Common myeloid progenitor, CD34-positive (primary cell): Measurements from ENCODE around the gene FOS.
A peak's percentile ranks its signal among the peaks of the same experiment; 100 is the strongest.
"Not testable (repeated sequence)": the region's sequence is repeated elsewhere in the genome, so short reads cannot be mapped to it uniquely, and the experiment has no call there.

ENCODE experiments used
- CTCF ChIA-PET: fragments of 350-600 bp; sonication (Branson Sonifier 250); formaldehyde crosslinking; loops from one replicate; lab custom pipeline; 2021; ENCODE audit warnings: antibody characterized with exemption; lab: Charles Lee
- POLR2A ChIA-PET: fragments of 350-600 bp; sonication (Branson Sonifier 250); formaldehyde crosslinking; loops from one replicate; lab custom pipeline; 2021; ENCODE audit warnings: antibody characterized with exemption; lab: Charles Lee
- DNase-seq, 3 donors: peaks; one replicate each; pipeline versions ENCODE4 v3.0.0 to v3.0.0-alpha.2; 2013
- H3K27ac ChIP-seq, 2 experiments: 1 replicate in 1 of 2; 2 replicates in 1 of 2; pipeline ENCODE4 v1.7.0; 2013; ENCODE audit warnings: inconsistent platforms in 2 of 2, low read length in 2 of 2, mild to moderate bottlenecking in 2 of 2, low read depth in 1 of 2, moderate library complexity in 1 of 2; ENCODE audit not compliant: severe bottlenecking in 2 of 2, insufficient read depth in 1 of 2, poor library complexity in 1 of 2
- H3K27me3 ChIP-seq, 5 experiments: replicated peaks in 2 of 5; 1 replicate in 3 of 5; 2 replicates in 2 of 5; pipeline versions ENCODE4 v1.6.1 to v1.7.0; 2013; ENCODE audit warnings: low read length in 4 of 5, mild to moderate bottlenecking in 2 of 5, moderate library complexity in 2 of 5, inconsistent platforms in 1 of 5; ENCODE audit not compliant: insufficient read depth in 5 of 5, control insufficient read depth in 4 of 5
- H3K36me3 ChIP-seq, 4 experiments: 1 replicate in 2 of 4; 2 replicates in 2 of 4; pipeline versions ENCODE4 v1.6.1 to v1.7.0; 2013; ENCODE audit warnings: low read length in 3 of 4, control low read depth in 1 of 4, mild to moderate bottlenecking in 1 of 4; ENCODE audit not compliant: control insufficient read depth in 4 of 4, insufficient read depth in 4 of 4
- H3K4me1 ChIP-seq, 4 experiments: 1 replicate in 3 of 4; 2 replicates in 1 of 4; pipeline versions ENCODE4 v1.6.1 to v1.7.1; 2013; ENCODE audit warnings: low read length in 3 of 4, mild to moderate bottlenecking in 3 of 4, control low read depth in 1 of 4, inconsistent platforms in 1 of 4, moderate library complexity in 1 of 4; ENCODE audit not compliant: control insufficient read depth in 4 of 4, insufficient read depth in 4 of 4; ENCODE audit errors: control extremely low read depth in 1 of 4
- H3K4me3 ChIP-seq, 7 experiments: 1 replicate in 4 of 7; 2 replicates in 3 of 7; pipeline versions ENCODE4 v1.5.1 to v1.7.0; 2013; ENCODE audit warnings: mild to moderate bottlenecking in 7 of 7, low read length in 6 of 7, moderate library complexity in 6 of 7, inconsistent platforms in 2 of 7, low read depth in 2 of 7, control low read depth in 1 of 7; ENCODE audit not compliant: insufficient read depth in 4 of 7, control insufficient read depth in 1 of 7; ENCODE audit errors: extremely low read depth in 1 of 7
- H3K9me3 ChIP-seq, 5 experiments: 1 replicate in 4 of 5; 2 replicates in 1 of 5; pipeline versions ENCODE4 v1.6.1 to v1.7.1; 2013; ENCODE audit warnings: low read length in 4 of 5, mild to moderate bottlenecking in 2 of 5, inconsistent platforms in 1 of 5, low read depth in 1 of 5, moderate library complexity in 1 of 5; ENCODE audit not compliant: control insufficient read depth in 4 of 5, insufficient read depth in 2 of 5; ENCODE audit errors: control extremely low read depth in 1 of 5
- WGBS: methylation state at CpG from one replicate; pipeline ENCODE4 v1.1.5; 2013; ENCODE audit not compliant: insufficient coverage; 5-methylcytosine and 5-hydroxymethylcytosine counted together

Gene FOS

GRCh38 chr14:75234173-75235115, 44.2 kb upstream of the FOS start:
- 90% methylated on average over 12 of the region's 19 CpGs for WGBS
- ChIA-PET POLR2A (no interaction called here), CTCF (interaction anchor here (1.0 to 1.5 kb wide), 3 partner anchors 13 to 42 kb away, joined by 3 to 5 read pairs (median 3); no protein-coding TSS in a partner anchor)
- Histone ChIP-seq H3K4me3 (no peak overlapping the region), H3K36me3 (no peaks in the 10 kb centered on the region), H3K9me3 (no peaks in the 10 kb centered on the region), H3K27me3 (no peaks in the 10 kb centered on the region), H3K27ac (no peak overlapping the region), H3K4me1 (peaks cover 0 to 30% (median 6%) of the 10 kb centered on the region in 4 experiments)
- no peak for DNase-seq

GRCh38 chr14:75235198-75235597, 43.4 kb upstream of the FOS start:
- H3K4me1 ChIP-seq = peaks cover 0 to 25% (median 4%) of the 10 kb centered on the region in 4 experiments
- DNase-seq = peak in 2 of 3 donors; percentile 57 to 59
- H3K27me3 ChIP-seq, H3K4me3 ChIP-seq, H3K27ac ChIP-seq, H3K9me3 ChIP-seq, H3K36me3 ChIP-seq, POLR2A ChIA-PET, CTCF ChIA-PET: not testable (repeated sequence)
- 87% methylated on average over 5 of the region's 7 CpGs for WGBS

GRCh38 chr14:75236467-75236866, 42.2 kb upstream of the FOS start:
- Histone ChIP-seq H3K9me3 (no peaks in the 10 kb centered on the region), H3K27ac (no peak overlapping the region), H3K4me1 (peaks cover 0 to 20% (median 2%) of the 10 kb centered on the region in 4 experiments), H3K27me3 (no peaks in the 10 kb centered on the region), H3K4me3 (no peak overlapping the region), H3K36me3 (no peaks in the 10 kb centered on the region)
- ChIA-PET POLR2A (no interaction called here), CTCF (no interaction called here)
- WGBS = 96% methylated on average over 3 of the region's 6 CpGs
- DNase-seq = no peak

- Histone ChIP-seq H3K36me3 (no peaks in the 10 kb centered on the region), H3K27ac (no peak overlapping the region), H3K4me1 (peaks cover 0 to 20% (median 2%) of the 10 kb centered on the region in 4 experiments), H3K27me3 (no peaks in the 10 kb centered on the region), H3K9me3 (no peaks in the 10 kb centered on the region), H3K4me3 (no peak overlapping the region)
- ChIA-PET POLR2A (no interaction called here), CTCF (no interaction called here)
- DNase-seq = no peak
- 88% methylated on average over 4 of the region's 9 CpGs for WGBS
These were observed 41.7 kb upstream of the FOS start for GRCh38 chr14:75236901-75237419.

- no peak overlapping the region for H3K4me3 ChIP-seq
- DNase-seq = no peak
- H3K27ac ChIP-seq = no peak overlapping the region
- no peaks in the 10 kb centered on the region for H3K36me3 ChIP-seq
- 95% methylated on average over 10 of the region's 11 CpGs for WGBS
- POLR2A ChIA-PET = interaction anchor here (0.6 kb wide), 1 partner anchor 76 kb away, joined by 3 read pairs; no protein-coding TSS in a partner anchor
- H3K27me3 ChIP-seq = no peaks in the 10 kb centered on the region
- H3K9me3 ChIP-seq = no peaks in the 10 kb centered on the region
- CTCF ChIA-PET = interaction anchor here (0.6 to 2.4 kb wide), 8 partner anchors 9 to 1157 kb away, joined by 3 to 10 read pairs (median 4); no protein-coding TSS in a partner anchor
- peaks cover 0 to 20% (median under 1%) of the 10 kb centered on the region in 4 experiments for H3K4me1 ChIP-seq
These were observed 39.7 kb upstream of the FOS start for GRCh38 chr14:75238756-75239455.

- H3K36me3 ChIP-seq = no peaks in the 10 kb centered on the region
- H3K27ac ChIP-seq = no peak overlapping the region
- H3K27me3 ChIP-seq = no peaks in the 10 kb centered on the region
- 96% methylated on average over 6 of the region's 6 CpGs for WGBS
- POLR2A ChIA-PET = interaction anchor here (0.6 kb wide), 1 partner anchor 28 kb away, joined by 3 read pairs; no protein-coding TSS in a partner anchor
- DNase-seq = no peak
- CTCF ChIA-PET = interaction anchor here (0.6 to 1.6 kb wide), 6 partner anchors 8 to 77 kb away, joined by 3 to 5 read pairs (median 4); no protein-coding TSS in a partner anchor
- H3K9me3 ChIP-seq = no peaks in the 10 kb centered on the region
- H3K4me3 ChIP-seq = no peak overlapping the region
- H3K4me1 ChIP-seq = peaks cover 0 to 7% (median 0%) of the 10 kb centered on the region in 4 experiments
These were observed 37.8 kb upstream of the FOS start for GRCh38 chr14:75240781-75241180.
